Dermis blood vessel endothelial cell (primary cell): ENCODE measurements around the gene IFNA17. TPM values are rescaled to one million over a fixed set of nuclear protein-coding genes. Genes with fewer than 3 reads are reported as not detected.
A peak's percentile ranks its signal among the peaks of the same experiment; 100 is the strongest.
"Not testable (repeated sequence)": the region's sequence is repeated elsewhere in the genome, so short reads cannot be mapped to it uniquely, and the experiment has no call there.

Source experiments
- DNase-seq: peaks from one replicate; pipeline ENCODE4 v3.0.0; 2010
- total RNA-seq: library from RNA; depleted of rRNA; stranded (reverse); fragments of >200 nt; gene quantifications from 2 replicates; pipeline ENCODE4 v1.2.3, GENCODE V29; 2014

IFNA17 gene
- total RNA-seq, 1 donor from 2014 or later, result not detected

- DNase-seq, result no peak
Observed at GRCh38 chr9:21210311-21210710, 17.7 kb downstream of the IFNA17 start.

GRCh38 chr9:21207043-21207442, 21.0 kb downstream of the IFNA17 start, which contains the start of gene IFNA10:
Gene IFNA10 (minus strand): TSS chr9:21207143. CDS start chr9:21207097, 46 bp downstream.
- DNase-seq, result not testable (repeated sequence)

GRCh38 chr9:21205204-21205603, 22.8 kb downstream of the IFNA17 start:
- DNase-seq, result no peak

GRCh38 chr9:21202105-21202504, 25.9 kb downstream of the IFNA17 start, which contains the start of gene IFNA7:
Gene IFNA7 (minus strand): TSS chr9:21202205. CDS start chr9:21202165, 40 bp downstream.
- DNase-seq, result not testable (repeated sequence)

- peak; percentile 21 for DNase-seq
Observed at GRCh38 chr9:21194867-21195776, 32.9 kb downstream of the IFNA17 start.

- DNase-seq, result not testable (repeated sequence)
Observed at GRCh38 chr9:21187487-21187886, 40.5 kb downstream of the IFNA17 start, which contains the start of gene IFNA4. Gene IFNA4 (minus strand): TSS chr9:21187587. CDS start chr9:21187531, 56 bp downstream.

- peak; percentile 19 for DNase-seq
Observed at GRCh38 chr9:21182810-21183736, 44.9 kb downstream of the IFNA17 start.

Other genes with a start within 250 kb of the IFNA17 start
- gene HACD4, start 196.6 kb downstream of the IFNA17 start, total RNA-seq, result 0.51 and 0.56 TPM in 2 replicates
- gene IFNB1, start 150.3 kb downstream of the IFNA17 start, total RNA-seq, result not detected in 2 replicates
- gene IFNW1, start 86.4 kb downstream of the IFNA17 start, total RNA-seq, result not detected in 2 replicates
- not detected in 2 replicates for gene IFNA21, start 61.6 kb downstream of the IFNA17 start, total RNA-seq
- not detected in 2 replicates for gene IFNA4, start 40.6 kb downstream of the IFNA17 start, total RNA-seq
- gene IFNA7, start 26.0 kb downstream of the IFNA17 start, total RNA-seq, result not detected in 2 replicates
- gene IFNA10, start 21.1 kb downstream of the IFNA17 start, total RNA-seq, result not detected in 2 replicates
- gene IFNA16, start 10.9 kb downstream of the IFNA17 start, total RNA-seq, result not detected in 2 replicates
- gene IFNA14, start 11.8 kb upstream of the IFNA17 start, total RNA-seq, result not detected in 2 replicates
- 0.09 TPM in 1 of 2 replicates, not detected in the other for gene IFNA5, start 77.1 kb upstream of the IFNA17 start, total RNA-seq
- 44.2 and 45.3 TPM in 2 replicates for gene KLHL9, start 107.2 kb upstream of the IFNA17 start, total RNA-seq
- gene IFNA6, start 122.7 kb upstream of the IFNA17 start, total RNA-seq, result not detected in 2 replicates
- gene IFNA13, start 139.8 kb upstream of the IFNA17 start, total RNA-seq, result not detected in 2 replicates
- gene IFNA2, start 157.2 kb upstream of the IFNA17 start, total RNA-seq, result not detected in 2 replicates
- gene IFNA8, start 180.9 kb upstream of the IFNA17 start, total RNA-seq, result not detected in 2 replicates
- gene IFNA1, start 212.2 kb upstream of the IFNA17 start, total RNA-seq, result not detected in 2 replicates